GM19467 (cell line): ENCODE data around the gene SIPA1L2.
A peak's percentile ranks its signal among the peaks of the same experiment; 100 is the strongest.

Source experiments
- ATAC-seq: cut with Tn5 transposase; IDR thresholded peaks from one replicate; pipeline ENCODE4 v1.9.1; 2021; ENCODE audit warnings: mild to moderate bottlenecking, moderate library complexity; ENCODE audit not compliant: unreplicated experiment

SIPA1L2 gene

DNA sequence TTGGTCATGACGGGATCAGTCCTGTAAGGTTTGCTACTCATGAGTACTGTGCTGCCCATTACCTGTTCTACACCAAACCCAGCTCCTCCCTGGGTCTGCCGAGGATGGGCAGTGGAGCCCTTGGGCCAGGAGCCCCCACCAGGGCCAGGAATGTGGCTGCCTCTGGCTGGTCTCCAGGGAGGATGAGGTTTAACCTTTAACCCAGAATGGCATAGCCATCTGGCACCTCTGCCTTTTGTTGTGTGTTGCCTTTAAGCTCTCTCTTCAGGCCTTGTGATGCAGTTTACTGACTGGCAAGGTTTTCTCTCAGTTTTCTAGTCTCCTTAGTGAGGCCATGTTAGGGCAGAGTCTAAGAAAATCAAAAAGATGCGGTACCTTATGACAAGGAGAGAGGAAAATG lies 38.6 kb downstream of the SIPA1L2 start:
- ATAC-seq = no peak

DNA sequence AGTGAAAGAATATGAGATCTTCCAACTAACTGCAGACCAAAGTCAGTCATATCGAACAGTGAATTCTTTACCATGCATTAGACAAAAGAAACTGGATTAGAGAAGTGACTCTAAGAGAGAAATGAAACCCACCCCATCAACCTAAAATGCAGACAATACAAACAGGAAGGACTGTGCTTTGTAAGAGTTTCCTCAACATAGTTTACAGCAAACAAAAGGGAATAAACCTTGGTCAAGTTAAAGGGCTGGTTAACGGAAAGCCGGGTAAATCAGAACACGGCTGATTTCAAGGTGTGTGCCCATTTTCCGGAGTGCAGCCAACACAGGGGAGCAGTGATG lies 39.2 kb downstream of the SIPA1L2 start:
- ATAC-seq = peak; percentile 74

DNA sequence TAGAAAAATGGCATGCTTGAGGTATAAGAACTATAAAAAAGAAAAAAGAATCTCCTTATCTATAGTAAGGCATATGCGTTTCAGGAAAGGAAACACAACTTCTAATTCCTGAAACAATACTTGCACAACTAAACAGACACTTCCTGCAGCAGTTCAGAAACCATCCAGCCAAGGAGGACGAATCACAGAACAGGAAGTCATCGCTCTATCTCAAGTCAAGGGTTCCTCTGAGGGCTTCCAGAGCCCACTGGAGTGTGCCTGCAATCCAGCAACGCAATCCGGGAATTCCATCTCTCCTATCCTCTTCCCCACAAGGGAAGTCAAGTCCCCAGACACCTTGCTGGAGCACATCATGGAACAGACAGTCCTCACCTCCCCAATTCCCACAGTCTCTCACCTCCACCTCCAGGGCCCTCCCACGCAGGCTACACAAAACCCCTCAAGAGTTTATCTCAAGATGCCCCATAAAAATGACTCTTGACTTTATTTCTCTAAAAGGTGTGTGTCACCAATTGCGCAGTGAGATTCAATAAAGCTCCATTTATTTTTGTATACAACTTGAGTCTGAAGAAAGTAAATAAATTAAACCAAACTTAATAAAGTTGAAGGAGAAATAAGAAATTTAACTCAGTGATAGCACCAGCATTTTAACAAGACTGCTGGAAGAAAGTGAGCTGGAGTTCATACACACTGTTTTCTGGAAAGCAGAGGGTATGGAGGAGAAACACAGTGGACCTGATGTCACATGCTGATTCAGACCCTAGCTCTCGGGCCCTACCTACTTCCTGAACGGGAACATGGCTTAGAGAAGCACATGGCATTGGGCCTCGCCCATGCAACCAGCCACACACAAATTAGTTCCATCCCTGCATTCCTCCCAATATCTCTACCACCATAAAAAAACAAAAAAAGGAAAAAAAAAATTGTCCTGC lies 39.9 kb downstream of the SIPA1L2 start:
- ATAC-seq = peak; percentile 20

DNA sequence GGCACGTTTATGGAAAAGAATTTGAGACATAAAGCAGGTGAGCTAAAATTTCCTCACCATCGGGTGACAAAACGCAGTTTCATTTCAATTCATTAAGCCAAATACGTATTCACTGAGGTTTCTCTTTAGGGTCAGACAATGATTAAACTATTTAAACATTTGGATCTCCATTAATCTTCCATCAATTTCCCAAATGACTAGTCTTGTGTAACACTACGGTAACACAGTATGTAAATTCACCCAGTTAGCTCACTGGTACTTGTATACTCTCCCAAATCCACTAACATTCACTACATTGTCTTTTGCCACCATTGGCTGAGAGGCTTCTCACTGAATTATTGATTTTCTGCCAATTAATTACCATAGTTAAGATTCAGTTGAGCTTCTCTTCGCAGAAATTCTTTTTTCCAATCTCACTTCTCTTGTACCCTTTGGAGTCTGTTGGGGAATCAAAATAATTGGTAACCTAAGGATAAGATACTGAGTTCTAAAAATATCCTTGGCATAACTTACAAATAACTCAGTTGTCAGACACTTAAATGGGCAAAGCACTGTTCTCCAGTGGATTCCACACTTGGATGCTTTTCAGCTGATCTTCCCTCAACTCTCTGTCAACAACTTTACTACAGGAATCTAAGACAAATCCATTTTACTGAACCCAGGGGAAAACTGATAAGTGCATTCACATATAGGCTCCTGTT lies 40.7 kb downstream of the SIPA1L2 start:
- ATAC-seq = no peak

DNA sequence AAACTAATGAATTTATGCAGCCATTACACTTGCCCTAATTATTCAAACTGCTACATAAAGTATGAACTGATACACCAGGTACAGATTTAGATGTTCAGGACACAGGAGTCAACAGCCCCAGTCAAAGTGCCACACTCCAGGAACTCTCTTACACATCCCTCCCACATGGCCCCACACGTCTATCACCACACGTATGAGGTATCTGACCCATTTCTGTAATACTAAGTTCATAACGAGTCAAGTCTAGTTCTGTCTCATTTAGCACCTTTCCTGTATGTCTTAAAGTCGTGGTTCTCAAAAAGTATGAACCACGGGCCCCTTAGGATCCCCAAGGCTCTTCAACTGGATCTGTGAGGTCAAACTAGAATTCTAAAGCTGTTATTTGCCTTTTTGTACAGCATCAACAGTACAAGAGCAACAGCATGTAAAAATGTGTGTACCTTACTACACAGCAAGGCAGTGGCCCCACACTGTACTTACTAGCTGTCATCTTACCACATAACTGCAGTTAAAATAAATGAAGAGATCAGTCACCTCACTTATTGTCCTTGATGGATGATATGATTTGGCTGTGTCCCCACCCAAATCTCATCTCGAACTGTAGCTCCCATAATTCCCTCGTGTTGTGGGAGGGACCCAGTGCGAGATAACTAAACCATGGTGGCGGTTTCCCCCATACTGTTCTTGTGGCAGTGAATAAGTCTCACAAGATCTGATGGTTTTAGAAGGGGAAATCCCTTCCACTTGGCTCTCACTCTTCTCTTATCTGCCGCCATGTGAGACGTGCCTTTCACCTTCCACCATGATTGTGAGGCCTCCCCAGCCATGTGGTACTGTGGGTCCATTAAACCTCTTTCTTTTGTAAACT lies 42.6 kb downstream of the SIPA1L2 start:
- no peak for ATAC-seq

DNA sequence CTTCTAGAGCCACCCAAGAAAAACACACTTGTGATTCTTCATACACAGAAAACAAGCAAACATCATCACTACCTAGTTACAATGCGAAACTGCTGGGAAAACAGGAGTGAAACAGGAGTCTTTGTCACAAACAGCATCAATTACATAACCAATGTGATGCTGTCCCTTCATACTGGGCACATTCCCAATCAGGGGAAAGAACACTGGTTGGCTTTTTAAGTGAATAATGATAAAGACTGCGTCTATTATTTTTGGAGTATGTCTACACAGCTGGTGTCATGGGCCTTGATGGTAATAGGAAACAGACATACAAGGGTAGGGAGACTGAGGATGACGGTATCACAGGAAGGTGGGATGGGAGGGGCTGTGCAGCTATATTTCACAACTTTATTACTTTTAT lies 43.3 kb downstream of the SIPA1L2 start:
- ATAC-seq = no peak

DNA sequence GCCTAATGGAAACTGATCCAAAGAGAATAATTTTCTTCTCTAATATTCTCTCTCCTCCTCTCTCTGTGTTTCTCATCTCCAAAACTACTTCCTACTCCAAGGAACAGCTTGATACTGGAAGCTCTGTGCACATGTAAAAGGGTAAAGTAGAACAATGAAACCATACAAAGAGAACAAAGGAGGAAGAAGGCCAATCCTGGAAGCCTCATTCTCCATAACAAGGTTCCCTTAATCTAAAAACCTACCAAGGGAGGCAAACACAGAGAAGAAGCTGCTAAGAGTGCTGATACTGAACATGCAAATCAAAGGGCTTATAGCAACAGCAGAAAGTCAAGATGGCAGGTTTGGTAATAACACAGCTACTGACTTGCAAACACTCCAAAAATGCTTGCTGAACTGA lies 44.4 kb downstream of the SIPA1L2 start:
- no peak for ATAC-seq

DNA sequence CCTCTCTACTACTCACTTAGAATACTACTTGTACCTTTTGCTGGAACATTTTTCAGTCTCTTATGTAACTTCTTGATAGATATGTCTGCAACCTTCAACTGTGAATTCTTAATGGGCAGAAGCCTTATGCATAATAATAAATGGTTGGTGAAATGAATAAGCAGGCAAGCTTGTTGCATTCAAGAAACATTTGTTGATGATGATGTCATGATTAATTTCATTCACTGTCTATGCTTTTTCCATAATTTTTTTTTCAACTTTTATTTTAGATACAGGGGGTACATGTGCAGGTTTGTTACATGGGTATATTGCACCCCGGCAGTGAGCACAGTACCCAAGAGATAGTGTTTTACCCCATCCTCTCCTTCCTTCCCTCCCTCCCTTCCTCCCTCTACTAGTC lies 48.0 kb downstream of the SIPA1L2 start:
- ATAC-seq = no peak
